SK-N-MC (cell line): ENCODE results near the gene C1orf74.

ENCODE experiments used
- EZH2 ChIP-seq: fragments of 200-600 bp; sonication (generic); IDR thresholded peaks from one replicate; pipeline ENCODE4 v1.6.1; 2017; ENCODE audit warnings: antibody characterized with exemption
- FOXP2 ChIP-seq: optimal IDR thresholded peaks from 2 replicates; pipeline ENCODE3; 2011; ENCODE audit warnings: mild to moderate bottlenecking, moderate library complexity; ENCODE audit not compliant: insufficient read depth; ENCODE audit errors: extremely low read length, control extremely low read depth
- POLR2AphosphoS5 ChIP-seq: IDR thresholded peaks from 2 replicates; pipeline ENCODE4 v1.6.1; 2012; ENCODE audit warnings: mild to moderate bottlenecking, low read depth, low read length, borderline replicate concordance

DNA sequence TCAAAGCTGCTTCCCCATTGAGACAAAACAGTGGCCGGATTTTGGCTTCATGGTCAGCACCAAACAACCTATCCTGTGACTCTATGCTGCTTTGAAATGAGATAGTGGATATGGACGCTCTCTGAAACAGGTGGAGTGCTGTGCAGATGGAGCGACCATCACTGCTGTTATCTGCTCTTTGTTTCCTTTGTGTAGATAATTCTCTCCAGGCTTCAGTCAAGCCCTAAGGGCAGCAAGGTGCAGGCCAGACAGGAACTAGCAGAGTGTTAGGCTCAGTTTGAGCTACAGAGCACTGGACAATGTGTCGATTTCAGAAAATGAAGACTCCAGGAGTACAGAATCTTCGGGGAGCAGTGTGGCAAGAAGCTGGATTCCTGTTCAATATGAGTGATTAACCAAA, 26.4 kb upstream of the C1orf74 start:
- TF ChIP-seq EZH2: no peak
- no peak for TF ChIP-seq FOXP2
- no peak for TF ChIP-seq POLR2AphosphoS5
